Sigmoid colon (tissue), 4 donors: ENCODE data around the gene ABI3BP.

Experiments
- CTCF ChIP-seq, 4 experiments: fragments of 450-650 bp in 3 of 4; fragments of 200-600 bp in 1 of 4; IDR thresholded peaks; one replicate each; pipeline ENCODE4 v1.5.1; 2016 to 2019; ENCODE audit warnings: antibody characterized with exemption in 4 of 4, mild to moderate bottlenecking in 3 of 4, moderate library complexity in 2 of 4
- EP300 ChIP-seq, 4 donors: sonication (generic); formaldehyde crosslinking; IDR thresholded peaks; one replicate each; pipeline ENCODE4 v1.6.1; 2017; ENCODE audit warnings: antibody characterized with exemption in 4 of 4
- POLR2A ChIP-seq, 2 donors: fragments of 450-650 bp; IDR thresholded peaks; one replicate each; pipeline ENCODE4 v1.6.1; 2016; ENCODE audit warnings: antibody characterized with exemption in 2 of 2, mild to moderate bottlenecking in 2 of 2, moderate library complexity in 2 of 2
- POLR2AphosphoS5 ChIP-seq, 4 donors: sonication (generic); formaldehyde crosslinking; IDR thresholded peaks; one replicate each; pipeline ENCODE4 v1.6.1; 2017; ENCODE audit warnings: antibody characterized with exemption in 4 of 4

GRCh38 chr3:101038393-101038792, 45.2 kb upstream of the ABI3BP start:
- no peak for TF ChIP-seq POLR2AphosphoS5 (IDR thresholded peaks at IDR 0.05)
- TF ChIP-seq CTCF (IDR thresholded peaks at IDR 0.05), result no peak
- no peak for TF ChIP-seq EP300 (IDR thresholded peaks at IDR 0.05)
- no peak for TF ChIP-seq POLR2A (IDR thresholded peaks at IDR 0.05)
